Kidney (tissue), 14 donors: ENCODE results near the gene CD59. TPM values are rescaled to one million over a fixed set of nuclear protein-coding genes. Genes with fewer than 3 reads are reported as not detected.

ENCODE experiments used
- DNase-seq, 5 donors: peaks; one replicate each; pipeline ENCODE4 v3.0.0-alpha.2; 2013 to 2020
- FAIRE-seq: peaks from 2 replicates; lab custom pipeline; 2012; peaks lifted over from hg19 to GRCh38; lab: Jason Lieb, UNC
- H3K27ac ChIP-seq, 2 donors: one replicate each; pipeline ENCODE4 v1.7.0; 2013; ENCODE audit warnings: low read depth in 2 of 2, low read length in 2 of 2, inconsistent platforms in 1 of 2
- H3K27me3 ChIP-seq: one replicate; pipeline ENCODE4 v1.7.1; 2013; ENCODE audit warnings: low read length, inconsistent platforms; ENCODE audit not compliant: control insufficient read depth, insufficient read depth
- H3K36me3 ChIP-seq, 3 donors: one replicate each; pipeline versions ENCODE4 v1.7.0 to v1.7.1; 2013; ENCODE audit warnings: low read length in 3 of 3, control low read depth in 1 of 3, inconsistent platforms in 1 of 3; ENCODE audit not compliant: insufficient read depth in 3 of 3, control insufficient read depth in 2 of 3
- H3K4me1 ChIP-seq, 3 donors: one replicate each; pipeline versions ENCODE4 v1.7.0 to v1.7.1; 2013; ENCODE audit warnings: low read length in 3 of 3, inconsistent platforms in 1 of 3, low read depth in 1 of 3; ENCODE audit not compliant: control insufficient read depth in 2 of 3, insufficient read depth in 2 of 3
- H3K4me3 ChIP-seq, 3 donors: one replicate each; pipeline versions ENCODE4 v1.7.0 to v1.8.1; 2013; ENCODE audit warnings: low read length in 3 of 3, control low read depth in 1 of 3, inconsistent platforms in 1 of 3
- H3K9ac ChIP-seq, 3 donors: one replicate each; pipeline versions ENCODE4 v1.7.0 to v1.7.1; 2013; ENCODE audit warnings: low read length in 3 of 3, control low read depth in 1 of 3, inconsistent platforms in 1 of 3
- H3K9me3 ChIP-seq, 3 donors: one replicate each; pipeline versions ENCODE4 v1.7.0 to v1.7.1; 2013; ENCODE audit warnings: low read length in 3 of 3, control low read depth in 1 of 3, inconsistent platforms in 1 of 3; ENCODE audit not compliant: control insufficient read depth in 2 of 3, insufficient read depth in 1 of 3
- CTCF ChIP-seq: IDR thresholded peaks from 3 replicates; pipeline ENCODE4 v1.5.1; 2012; ENCODE audit warnings: mild to moderate bottlenecking, moderate library complexity, borderline replicate concordance; ENCODE audit not compliant: insufficient read depth; ENCODE audit errors: extremely low read depth
- intact Hi-C: fragments of 100-400 bp; cut with DNase I; formaldehyde crosslinking; loops from one replicate; pipeline ENCODE4 v1.11.1; 2022
- polyA plus RNA-seq: library from polyadenylated mRNA; stranded (reverse); fragments of 350-450 nt; fragmentation: Illumina TruSeq; extraction: RNeasy Lipid Tissue Mini Kit (QIAGEN cat#74804); gene quantifications from one replicate; pipeline ENCODE4 v1.2.3, GENCODE V29; 2014; ENCODE audit warnings: low read depth, low replicate concordance; ENCODE audit not compliant: insufficient read depth
- total RNA-seq: library from RNA; stranded (reverse); fragmentation: NEBNext Ultra II Directional; extraction: Animal tissue kit (Norgen Biotek cat#: 25700); gene quantifications from one replicate; pipeline ENCODE4 v1.2.1, GENCODE V29; 2021
- donor health status: control.
- donor health status: control.
- donor health status: control.
- donor health status: control.
- donor health status: control.
- donor health status: DM: yes; HTN: yes; CAD: no.
- donor health status: Normal renal cell carcinoma (clear cell type).

CD59 gene
- total and polyA plus RNA-seq, 2 donors from 2014 or later = 559 to 1,010 TPM

- Histone ChIP-seq H3K9me3 (no peaks in the 10 kb centered on the region), H3K36me3 (peaks cover 8 to 23% (median 20%) of the 10 kb centered on the region in 3 donors), H3K9ac (no peak overlapping the region), H3K27ac (no peak overlapping the region), H3K4me1 (no peaks in the 10 kb centered on the region), H3K4me3 (no peak overlapping the region), H3K27me3 (no peaks in the 10 kb centered on the region)
- intact Hi-C loops = no loop called here
- FAIRE-seq (no peak), DNase-seq (no peak)
- TF ChIP-seq CTCF = no peak
These were observed 15.7 kb upstream of the CD59 start for GRCh38 chr11:33751878-33752277.

- DNase-seq = peak in 2 of 5 donors; percentile 27 to 55
- no peak overlapping the region for H3K9ac ChIP-seq
- TF ChIP-seq CTCF = no peak
- H3K4me3 ChIP-seq = no peak overlapping the region
- no peaks in the 10 kb centered on the region for H3K9me3 ChIP-seq
- no peaks in the 10 kb centered on the region for H3K4me1 ChIP-seq
- H3K27ac ChIP-seq = no peak overlapping the region
- H3K27me3 ChIP-seq = no peaks in the 10 kb centered on the region
- H3K36me3 ChIP-seq = peaks cover 2 to 18% (median 13%) of the 10 kb centered on the region in 3 donors
- intact Hi-C loops = no loop called here
- no peak for FAIRE-seq
These were observed 11.8 kb upstream of the CD59 start for GRCh38 chr11:33747979-33748378.

DNA sequence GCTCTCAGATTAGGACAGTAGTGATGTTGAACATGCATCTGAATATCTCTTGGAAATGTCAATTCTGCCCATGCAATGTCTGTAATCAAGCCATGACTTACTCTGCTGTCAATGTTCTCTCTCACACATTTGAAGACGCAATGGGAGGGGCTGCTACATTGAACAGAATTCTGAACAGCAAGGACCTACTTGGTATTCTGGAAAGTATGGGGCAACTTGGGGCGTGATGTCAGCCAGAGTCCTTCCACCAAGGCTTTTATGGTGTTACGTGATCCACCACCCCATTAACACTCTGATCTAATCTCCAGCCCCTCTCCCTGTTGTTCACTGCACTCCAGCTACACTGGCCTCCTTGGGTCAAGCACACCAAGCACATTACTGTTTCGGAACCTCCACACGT, 7.1 kb upstream of the CD59 start:
- no peaks in the 10 kb centered on the region for H3K9me3 ChIP-seq
- H3K27ac ChIP-seq = no peak overlapping the region
- H3K27me3 ChIP-seq = no peaks in the 10 kb centered on the region
- H3K36me3 ChIP-seq = peaks cover 0 to 15% (median 5%) of the 10 kb centered on the region in 3 donors
- H3K4me1 ChIP-seq = no peaks in the 10 kb centered on the region
- no peak overlapping the region for H3K9ac ChIP-seq
- no peak overlapping the region for H3K4me3 ChIP-seq
- FAIRE-seq (no peak), DNase-seq (no peak)
- no peak for TF ChIP-seq CTCF
- intact Hi-C loops = no loop called here

- TF ChIP-seq CTCF = peak; percentile 29
- H3K9ac ChIP-seq = no peak overlapping the region
- DNase-seq (peak in 1 of 5 donors; percentile 3), FAIRE-seq (peak; percentile 96)
- no peaks in the 10 kb centered on the region for H3K9me3 ChIP-seq
- peaks cover 0 to 15% (median 5%) of the 10 kb centered on the region in 3 donors for H3K36me3 ChIP-seq
- H3K4me3 ChIP-seq = no peak overlapping the region
- no peak overlapping the region for H3K27ac ChIP-seq
- H3K27me3 ChIP-seq = no peaks in the 10 kb centered on the region
- intact Hi-C loops = no loop called here
- no peaks in the 10 kb centered on the region for H3K4me1 ChIP-seq
These were observed 6.1 kb upstream of the CD59 start for GRCh38 chr11:33742249-33742851.
